ENCODE results near the gene SCGN.

SCGN gene

GRCh38 chr6:25686856-25687255, 34.8 kb downstream of the SCGN start (continued):
- TF ChIP-seq ZNF211 (tag by site-specific recombination; IDR thresholded peaks at IDR 0.05; ENCODE audit: low read depth) (no peak), ZNF580 (tag by site-specific recombination; IDR thresholded peaks at IDR 0.05) (no peak), ZNF76 (tag by site-specific recombination; IDR thresholded peaks at IDR 0.05; ENCODE audit: borderline replicate concordance, low read depth) (no peak), ZBTB49 (tag by site-specific recombination; IDR thresholded peaks at IDR 0.05; ENCODE audit: low read depth) (no peak)

GRCh38 chr6:25689966-25690365, 38.0 kb downstream of the SCGN start:
- Histone ChIP-seq H3K27ac (ENCODE audit: extremely low read depth, low read depth, low read length) (no peak overlapping the region), H3K4me1 (ENCODE audit: control insufficient read depth, insufficient read depth, low read length) (no peaks in the 10 kb centered on the region), H3K4me3 (ENCODE audit: low read depth, low read length) (no peak overlapping the region), H3K36me3 (ENCODE audit: control insufficient read depth in 2 of 2, insufficient read depth in 1 of 2, low read length in 2 of 2) (no peaks in the 10 kb centered on the region), H3K9me3 (ENCODE audit: control insufficient read depth, insufficient read depth, low read depth, low read length) (no peaks in the 10 kb centered on the region)
- CTCF ChIA-PET, result interaction anchor here (1.5 kb wide), 1 partner anchor 133 kb away, joined by 4 read pairs; no protein-coding TSS in a partner anchor
- POLR2A ChIA-PET, result no interaction called here
- no peak for TF ChIP-seq ZNF600 (tag by site-specific recombination; IDR thresholded peaks at IDR 0.05)
- TF ChIP-seq ZNF585B (tag by site-specific recombination; IDR thresholded peaks at IDR 0.05), result no peak
- TF ChIP-seq CTCF (tag by site-specific recombination; IDR thresholded peaks at IDR 0.05), result no peak
- TF ChIP-seq SP7 (tag by site-specific recombination; IDR thresholded peaks at IDR 0.05), result no peak
- no peak for TF ChIP-seq ZXDB (tag by site-specific recombination; IDR thresholded peaks at IDR 0.05)
- no peak for TF ChIP-seq ZNF274 (IDR thresholded peaks at IDR 0.05; ENCODE audit: low read length)
- TF ChIP-seq ZNF274 (tag by site-specific recombination; IDR thresholded peaks at IDR 0.05; ENCODE audit: borderline replicate concordance), result no peak
- TF ChIP-seq IKZF3 (tag by site-specific recombination; IDR thresholded peaks at IDR 0.05), result no peak
- no peak for TF ChIP-seq ZNF677 (tag by site-specific recombination; IDR thresholded peaks at IDR 0.05)
- TF ChIP-seq KLF7 (tag by site-specific recombination; IDR thresholded peaks at IDR 0.05; ENCODE audit: borderline replicate concordance), result no peak
- no peak for TF ChIP-seq KLF8 (tag by site-specific recombination; IDR thresholded peaks at IDR 0.05)

GRCh38 chr6:25691894-25692293, 39.9 kb downstream of the SCGN start:
- TF ChIP-seq SCRT1 (tag by site-specific recombination; IDR thresholded peaks at IDR 0.05; ENCODE audit: borderline replicate concordance), result 0 out of 2 replicates have a peak, but pooled peaks have one; percentile 50
- peak; percentile 79 for TF ChIP-seq SCRT2 (tag by site-specific recombination; IDR thresholded peaks at IDR 0.05)
- no peak for TF ChIP-seq ZNF701 (tag by site-specific recombination; IDR thresholded peaks at IDR 0.05)
- no peak for TF ChIP-seq ZNF623 (tag by site-specific recombination; IDR thresholded peaks at IDR 0.05)
- Histone ChIP-seq H3K4me1 (ENCODE audit: control insufficient read depth, insufficient read depth, low read length) (no peaks in the 10 kb centered on the region), H3K9me3 (ENCODE audit: control insufficient read depth, insufficient read depth, low read depth, low read length) (no peaks in the 10 kb centered on the region), H3K36me3 (ENCODE audit: control insufficient read depth in 2 of 2, insufficient read depth in 1 of 2, low read length in 2 of 2) (no peaks in the 10 kb centered on the region), H3K4me3 (ENCODE audit: low read depth, low read length) (no peak overlapping the region), H3K27ac (ENCODE audit: extremely low read depth, low read depth, low read length) (no peak overlapping the region)
- ChIA-PET POLR2A (no interaction called here), CTCF (no interaction called here)
